IMR-90 (cell line): ENCODE data around the gene MRPL23. TPM values are rescaled to one million over a fixed set of nuclear protein-coding genes. Genes with fewer than 3 reads are reported as not detected.

Experiments used
- ATAC-seq: fragments of 200-7000 bp; cut with Tn5 transposase; 2 replicates; pipeline ENCODE4 v1.9.1; 2020; ENCODE audit warnings: low read depth, mild to moderate bottlenecking, moderate library complexity
- BruUV-seq: library from RNA; stranded (reverse); fragments of 400-500 nt; replicated peaks from 2 replicates; lab custom pipeline; 2021; lab: Mats Ljungman, UMichigan
- CTCF ChIA-PET: fragments of 300-600 bp; formaldehyde crosslinking; extraction: SDS; loops from one replicate; lab custom pipeline; 2021; ENCODE audit warnings: antibody characterized with exemption; lab: Yijun Ruan, JAX
- POLR2A ChIA-PET: fragments of 300-600 bp; sonication (Branson Sonifier 250); formaldehyde crosslinking; loops from one replicate; lab custom pipeline; 2022; ENCODE audit warnings: antibody characterized with exemption; ENCODE audit not compliant: unreplicated experiment; lab: Charles Lee
- DNase-seq: peaks from one replicate; pipeline ENCODE4 v3.0.0; 2013
- H2AFZ ChIP-seq: replicated peaks from 2 replicates; pipeline ENCODE3; 2013; ENCODE audit warnings: low read length, mild to moderate bottlenecking; ENCODE audit not compliant: poor library complexity
- H2AK5ac ChIP-seq: 2 replicates; pipeline ENCODE4 v1.6.1; 2013; ENCODE audit warnings: low read depth, low read length, inconsistent platforms
- H2AK9ac ChIP-seq: replicated peaks from 2 replicates; pipeline ENCODE3; 2013; ENCODE audit warnings: mild to moderate bottlenecking, low read depth, low read length, moderate library complexity; ENCODE audit not compliant: poor library complexity
- H2BK120ac ChIP-seq: 2 replicates; pipeline ENCODE4 v1.6.1; 2013; ENCODE audit warnings: low read depth, low read length, inconsistent platforms
- H2BK15ac ChIP-seq: 3 replicates; pipeline ENCODE4 v1.6.1; 2013; ENCODE audit warnings: low read depth, low read length, inconsistent platforms
- H2BK20ac ChIP-seq: 2 replicates; pipeline ENCODE4 v1.6.1; 2013; ENCODE audit warnings: low read depth, mild to moderate bottlenecking, inconsistent platforms, low read length, moderate library complexity
- H2BK5ac ChIP-seq: 2 replicates; pipeline ENCODE4 v1.6.1; 2013; ENCODE audit warnings: mild to moderate bottlenecking, low read depth, low read length, inconsistent platforms; ENCODE audit not compliant: poor library complexity, severe bottlenecking
- H3K14ac ChIP-seq: replicated peaks from 2 replicates; pipeline ENCODE4 v1.6.1; 2013; ENCODE audit warnings: low read depth, low read length, inconsistent platforms
- H3K18ac ChIP-seq: 2 replicates; pipeline ENCODE4 v1.6.1; 2013; ENCODE audit warnings: low read depth, low read length, control low read depth
- H3K23ac ChIP-seq: 2 replicates; pipeline ENCODE4 v1.6.1; 2013; ENCODE audit warnings: low read depth, low read length, inconsistent platforms
- H3K27ac ChIP-seq: 2 replicates; pipeline ENCODE4 v1.5.1; 2013; ENCODE audit warnings: mild to moderate bottlenecking, control low read depth, low read length; ENCODE audit not compliant: insufficient read depth
- H3K27me3 ChIP-seq: 2 replicates; pipeline ENCODE4 v1.6.1; 2013; ENCODE audit warnings: low read length; ENCODE audit not compliant: control insufficient read depth, insufficient read depth
- H3K36me3 ChIP-seq: 2 replicates; pipeline ENCODE4 v1.6.1; 2013; ENCODE audit warnings: low read length, mixed read lengths; ENCODE audit not compliant: control insufficient read depth, insufficient read depth
- H3K4ac ChIP-seq: 2 replicates; pipeline ENCODE4 v1.6.1; 2013; ENCODE audit warnings: low read depth, low read length, inconsistent platforms
- H3K4me1 ChIP-seq: 2 replicates; pipeline ENCODE4 v1.6.1; 2013; ENCODE audit warnings: low read length, mixed read lengths; ENCODE audit not compliant: control insufficient read depth, insufficient read depth
- H3K4me2 ChIP-seq: 2 replicates; pipeline ENCODE4 v1.6.1; 2013; ENCODE audit warnings: low read depth, mild to moderate bottlenecking, control low read depth, low read length, moderate library complexity
- H3K4me3 ChIP-seq: 2 replicates; pipeline ENCODE4 v1.5.1; 2013; ENCODE audit warnings: low read depth, mild to moderate bottlenecking, control low read depth, low read length, moderate library complexity; ENCODE audit not compliant: insufficient read depth
- H3K56ac ChIP-seq: 2 replicates; pipeline ENCODE4 v1.6.1; 2013; ENCODE audit warnings: low read length, inconsistent platforms; ENCODE audit not compliant: insufficient read depth; ENCODE audit errors: extremely low read depth
- H3K79me1 ChIP-seq, 2 experiments: 2 replicates each; pipeline ENCODE4 v1.6.1; 2013; ENCODE audit warnings: low read length in 2 of 2, inconsistent platforms in 1 of 2, low read depth in 1 of 2
- H3K9ac ChIP-seq: 2 replicates; pipeline ENCODE4 v1.6.1; 2013; ENCODE audit warnings: low read depth, low read length, control low read depth
- H3K9me1 ChIP-seq: 2 replicates; pipeline ENCODE4 v1.6.1; 2013; ENCODE audit warnings: low read length, inconsistent platforms; ENCODE audit not compliant: insufficient read depth
- H3K9me3 ChIP-seq: 2 replicates; pipeline ENCODE4 v1.6.1; 2013; ENCODE audit warnings: low read length; ENCODE audit not compliant: control insufficient read depth, insufficient read depth
- H4K20me1 ChIP-seq: 2 replicates; pipeline ENCODE4 v1.6.1; 2013; ENCODE audit warnings: low read length, inconsistent platforms; ENCODE audit not compliant: insufficient read depth
- H4K5ac ChIP-seq: 2 replicates; pipeline ENCODE4 v1.6.1; 2013; ENCODE audit warnings: mild to moderate bottlenecking, low read depth, low read length, control low read depth
- H4K8ac ChIP-seq, 2 experiments: 2 replicates each; pipeline ENCODE4 v1.6.1; 2013; ENCODE audit warnings: low read depth in 2 of 2, low read length in 2 of 2, control low read depth in 1 of 2, inconsistent platforms in 1 of 2
- H4K91ac ChIP-seq: 2 replicates; pipeline ENCODE4 v1.6.1; 2013; ENCODE audit warnings: low read depth, low read length, inconsistent platforms; ENCODE audit not compliant: insufficient read depth
- BHLHE40 ChIP-seq: fragments of 150-350 bp; IDR thresholded peaks from 2 replicates; pipeline ENCODE4 v1.6.1; 2016; ENCODE audit warnings: mild to moderate bottlenecking, low read depth, low read length
- CEBPB ChIP-seq: IDR thresholded peaks from 2 replicates; pipeline ENCODE4 v1.6.1; 2012; ENCODE audit warnings: low read depth, low read length, improper control_type of control experiment
- CHD1 ChIP-seq: IDR thresholded peaks from 2 replicates; pipeline ENCODE4 v1.6.1; 2012; ENCODE audit warnings: low read depth, low read length, improper control_type of control experiment
- CTCF ChIP-seq: conservative IDR thresholded peaks from 2 replicates; pipeline ENCODE4 v1.5.1; 2012; ENCODE audit warnings: mild to moderate bottlenecking, low read depth, low read length, improper control_type of control experiment
- FOS ChIP-seq: fragments of 150-350 bp; IDR thresholded peaks from 2 replicates; pipeline ENCODE4 v1.6.1; 2016; ENCODE audit warnings: low read depth, low read length
- MAFK ChIP-seq: IDR thresholded peaks from 2 replicates; pipeline ENCODE4 v1.6.1; 2012; ENCODE audit warnings: low read depth, low read length, improper control_type of control experiment
- MAZ ChIP-seq: IDR thresholded peaks from 2 replicates; pipeline ENCODE4 v1.6.1; 2012; ENCODE audit warnings: low read depth, mild to moderate bottlenecking, low read length, improper control_type of control experiment, moderate library complexity, borderline replicate concordance
- MXI1 ChIP-seq: IDR thresholded peaks from 2 replicates; pipeline ENCODE4 v1.6.1; 2012; ENCODE audit warnings: low read depth, mild to moderate bottlenecking, low read length, moderate library complexity, borderline replicate concordance
- NFE2L2 ChIP-seq: fragments of 150-350 bp; IDR thresholded peaks from 2 replicates; pipeline ENCODE4 v1.6.1; 2016; ENCODE audit warnings: low read depth, mild to moderate bottlenecking, low read length
- POLR2A ChIP-seq: IDR thresholded peaks from 2 replicates; pipeline ENCODE4 v1.6.1; 2012; ENCODE audit warnings: mild to moderate bottlenecking, low read depth, low read length
- RCOR1 ChIP-seq: IDR thresholded peaks from 2 replicates; pipeline ENCODE4 v1.6.1; 2012; ENCODE audit warnings: mild to moderate bottlenecking, low read length, improper control_type of control experiment; ENCODE audit not compliant: insufficient replicate concordance
- WGBS, 2 experiments: methylation state at CpG; one replicate each; pipeline versions ENCODE4 v1.1.5 to v1.1.7; 2013; ENCODE audit warnings: missing lambda C conversion rate in 2 of 2; ENCODE audit not compliant: insufficient read length in 1 of 2; ENCODE audit errors: extremely low coverage in 2 of 2; 5-methylcytosine and 5-hydroxymethylcytosine counted together
- dilution Hi-C: fragments of 300-500 bp; cut with HindIII; formaldehyde crosslinking; loops from one replicate; pipeline ENCODE4 v1.14.3; 2018; ENCODE audit warnings: low sequenced_read_pairs; ENCODE audit not compliant: unreplicated experiment
- in situ Hi-C: fragments of 300-500 bp; cut with MboI; formaldehyde crosslinking; loops from 3 replicates; pipeline ENCODE4 v1.14.3; 2019; ENCODE audit warnings: low sequenced_read_pairs, inconsistent platforms, mixed read lengths
- intact Hi-C: fragments of 100-400 bp; cut with micrococcal nuclease; formaldehyde crosslinking; loops from 2 replicates; pipeline ENCODE4 v1.10.0; 2022
- polyA plus RNA-seq, 3 experiments: library from polyadenylated mRNA; depleted of rRNA; stranded (reverse); fragments of >200 nt; gene quantifications; 2 replicates each; pipeline ENCODE4 v1.2.3, GENCODE V29; 2012; ENCODE audit warnings: low replicate concordance in 1 of 3
- total RNA-seq: library from RNA; depleted of rRNA; stranded (reverse); fragments of >200 nt; gene quantifications from 2 replicates; pipeline ENCODE4 v1.2.3, GENCODE V29; 2012
- TF ChIP-seq, protein P1 (sequence below): fragments of 150-350 bp; IDR thresholded peaks from 2 replicates; pipeline ENCODE4 v1.6.1; 2017; ENCODE audit warnings: mild to moderate bottlenecking, antibody characterized with exemption, low read length, low read depth

MRPL23 gene
- total and polyA plus RNA-seq, 2 of the 4 experiments (the other 2 are of a cell fraction), result 68.4 to 114 TPM

- Histone ChIP-seq H4K20me1 (no peaks in the 10 kb centered on the region), H3K9me1 (no peaks in the 10 kb centered on the region), H2AFZ (no peak overlapping the region), H4K5ac (no peak overlapping the region), H3K9me3 (no peaks in the 10 kb centered on the region), H3K27me3 (peaks cover 16% of the 10 kb centered on the region; the same call in 1 of the 2 replicates), H3K36me3 (no peaks in the 10 kb centered on the region), H3K27ac (no peak overlapping the region), H2BK20ac (no peak overlapping the region), H4K91ac (no peak overlapping the region), H3K56ac (no peak overlapping the region), H3K4me2 (no peak overlapping the region), H3K4me3 (no peak overlapping the region), H2AK5ac (no peak overlapping the region), H3K4ac (no peak overlapping the region), H3K14ac (no peak overlapping the region), H2AK9ac (no peak overlapping the region), H2BK120ac (no peak overlapping the region), H3K79me1 (no peaks in the 10 kb centered on the region), H2BK15ac (no peak overlapping the region), H3K9ac (no peak overlapping the region), H3K18ac (no peak overlapping the region), H2BK5ac (no peak overlapping the region), H3K23ac (no peak overlapping the region), H3K4me1 (no peaks in the 10 kb centered on the region), H4K8ac (no peak overlapping the region)
- ChIA-PET CTCF (no interaction called here), POLR2A (no interaction called here)
- no TSS peak for BruUV-seq
- dilution Hi-C loops (no loop called here), in situ Hi-C loops (no loop called here), intact Hi-C loops (no loop called here)
- ATAC-seq (no peak), DNase-seq (no peak)
- 37% methylated on average over 4 of the region's 11 CpGs; no CpG with 5 or more reads in 1 of the 2 experiments for WGBS, 2 experiments
- TF ChIP-seq BHLHE40 (no peak), MAFK (no peak), CTCF (no peak), RCOR1 (no peak), CEBPB (no peak), FOS (no peak), NFE2L2 (no peak), MAZ (no peak), MXI1 (no peak), POLR2A (no peak), CHD1 (no peak)
- TF ChIP-seq, protein P1, sequence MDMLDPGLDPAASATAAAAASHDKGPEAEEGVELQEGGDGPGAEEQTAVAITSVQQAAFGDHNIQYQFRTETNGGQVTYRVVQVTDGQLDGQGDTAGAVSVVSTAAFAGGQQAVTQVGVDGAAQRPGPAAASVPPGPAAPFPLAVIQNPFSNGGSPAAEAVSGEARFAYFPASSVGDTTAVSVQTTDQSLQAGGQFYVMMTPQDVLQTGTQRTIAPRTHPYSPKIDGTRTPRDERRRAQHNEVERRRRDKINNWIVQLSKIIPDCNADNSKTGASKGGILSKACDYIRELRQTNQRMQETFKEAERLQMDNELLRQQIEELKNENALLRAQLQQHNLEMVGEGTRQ, result no peak
Observed at GRCh38 chr11:1932105-1932480, 15.0 kb upstream of the MRPL23 start.
